SK-N-SH (cell line): ENCODE results near the gene NUP50. TPM values are rescaled to one million over a fixed set of nuclear protein-coding genes. Genes with fewer than 3 reads are reported as not detected.

ENCODE experiments used
- CTCF ChIA-PET: fragments of 300-600, 350-600 bp; formaldehyde crosslinking; extraction: SDS; loops from one replicate; lab custom pipeline; 2021; lab: Yijun Ruan, JAX
- POLR2A ChIA-PET: fragments of 350-600 bp; sonication (Branson Sonifier 250); formaldehyde crosslinking; extraction: SDS; loops from one replicate; lab custom pipeline; 2020; ENCODE audit warnings: antibody characterized with exemption, inconsistent platforms; lab: Yijun Ruan, JAX
- DNase-seq: peaks from one replicate; pipeline ENCODE4 v3.0.0; 2012
- H2AFZ ChIP-seq: fragments of 200-600 bp; sonication (generic); 2 replicates; pipeline ENCODE4 v1.8.1; 2016; ENCODE audit warnings: antibody characterized with exemption, mild to moderate bottlenecking, low read depth
- H3F3A ChIP-seq: fragments of 200-600 bp; sonication (generic); replicated peaks from 2 replicates; pipeline ENCODE3; 2016; ENCODE audit warnings: antibody characterized with exemption, mild to moderate bottlenecking; ENCODE audit not compliant: insufficient read depth
- H3K27ac ChIP-seq, 2 experiments: fragments of 200-500 bp in 1 of 2; fragments of 200-600 bp in 1 of 2; sonication (Bioruptor generic) in 1 of 2; sonication (generic), shearing (Covaris generic) in 1 of 2; 2 replicates each; pipeline versions ENCODE4 v1.5.1 to v1.6.1; 2014 to 2016; ENCODE audit warnings: low read depth in 2 of 2, inconsistent platforms in 1 of 2, low read length in 1 of 2, mild to moderate bottlenecking in 1 of 2, mixed read lengths in 1 of 2
- H3K27me3 ChIP-seq: fragments of 200-600 bp; sonication (generic), shearing (Covaris generic); 2 replicates; pipeline ENCODE4 v1.6.1; 2016; ENCODE audit warnings: mixed run types; ENCODE audit not compliant: insufficient read depth
- H3K36me3 ChIP-seq, 2 experiments: fragments of 200-500 bp in 1 of 2; fragments of 200-600 bp in 1 of 2; sonication (Bioruptor generic) in 1 of 2; sonication (generic) in 1 of 2; replicated peaks in 1 of 2; 2 replicates each; pipeline versions ENCODE3 to v1.5.1; 2014 to 2016; ENCODE audit warnings: low read length in 1 of 2, mild to moderate bottlenecking in 1 of 2; ENCODE audit not compliant: insufficient read depth in 2 of 2, control insufficient read depth in 1 of 2
- H3K4me1 ChIP-seq, 2 experiments: fragments of 200-500 bp in 1 of 2; fragments of 200-600 bp in 1 of 2; sonication (Bioruptor generic) in 1 of 2; sonication (generic), shearing (Covaris generic) in 1 of 2; 2 replicates each; pipeline versions ENCODE4 v1.5.1 to v1.6.1; 2014 to 2016; ENCODE audit warnings: low read depth in 1 of 2, low read length in 1 of 2, mixed run types in 1 of 2; ENCODE audit not compliant: insufficient read depth in 2 of 2, control insufficient read depth in 1 of 2
- H3K4me2 ChIP-seq: fragments of 200-600 bp; sonication (generic), shearing (Covaris generic); 2 replicates; pipeline ENCODE4 v1.6.1; 2017; ENCODE audit warnings: mixed run types
- H3K4me3 ChIP-seq, 2 experiments: fragments of 200-500 bp in 1 of 2; fragments of 200-600 bp in 1 of 2; sonication (Bioruptor generic) in 1 of 2; sonication (generic), shearing (Covaris generic) in 1 of 2; 2 replicates each; pipeline versions ENCODE4 v1.5.1 to v1.8.1; 2014 to 2016; ENCODE audit warnings: low read depth in 2 of 2, inconsistent platforms in 1 of 2, low read length in 1 of 2, mild to moderate bottlenecking in 1 of 2, mixed read lengths in 1 of 2, moderate library complexity in 1 of 2
- H3K79me2 ChIP-seq: fragments of 200-600 bp; sonication (generic); 2 replicates; pipeline ENCODE4 v1.8.1; 2017; ENCODE audit warnings: mild to moderate bottlenecking; ENCODE audit not compliant: insufficient read depth
- H3K9ac ChIP-seq: fragments of 200-600 bp; sonication (generic); 2 replicates; pipeline ENCODE4 v1.6.1; 2017; ENCODE audit warnings: mixed run types
- H3K9me2 ChIP-seq: fragments of 200-600 bp; sonication (generic); 2 replicates; pipeline ENCODE4 v1.6.1; 2017; ENCODE audit warnings: mixed run types
- H3K9me3 ChIP-seq: fragments of 200-600 bp; sonication (generic); 2 replicates; pipeline ENCODE4 v1.6.1; 2017; ENCODE audit warnings: mixed run types, mild to moderate bottlenecking, moderate library complexity
- H4K20me1 ChIP-seq: fragments of 200-600 bp; sonication (generic); 2 replicates; pipeline ENCODE4 v1.6.1; 2017; ENCODE audit warnings: mild to moderate bottlenecking, mixed run types; ENCODE audit not compliant: insufficient read depth
- CHD2 ChIP-seq: fragments of 150-350 bp; IDR thresholded peaks from 2 replicates; pipeline ENCODE4 v1.6.1; 2018; ENCODE audit warnings: low read length; ENCODE audit not compliant: partially characterized antibody
- EZH2phosphoT487 ChIP-seq: fragments of 200-600 bp; sonication (generic); IDR thresholded peaks from 2 replicates; pipeline ENCODE4 v1.6.1; 2017; ENCODE audit warnings: low read depth, mixed run types, mild to moderate bottlenecking, antibody characterized with exemption, moderate library complexity, borderline replicate concordance
- FOSL2 ChIP-seq: IDR thresholded peaks from 2 replicates; pipeline ENCODE4 v1.4.0; 2012; ENCODE audit warnings: low read depth, mild to moderate bottlenecking, moderate library complexity, borderline replicate concordance
- FOXJ3 ChIP-seq: sonication (generic); formaldehyde crosslinking; IDR thresholded peaks from 2 replicates; pipeline ENCODE4 v1.5.1; 2020; ENCODE audit warnings: mild to moderate bottlenecking, missing genetic modification reagents
- FOXM1 ChIP-seq: IDR thresholded peaks from 2 replicates; pipeline ENCODE4 v1.4.0; 2012; ENCODE audit warnings: low read depth, mild to moderate bottlenecking
- IRF3 ChIP-seq: fragments of 150-350 bp; IDR thresholded peaks from 2 replicates; pipeline ENCODE4 v1.6.1; 2016; ENCODE audit warnings: mild to moderate bottlenecking, low read depth, low read length
- JUND ChIP-seq: IDR thresholded peaks from 2 replicates; pipeline ENCODE4 v1.4.0; 2012
- MXI1 ChIP-seq: IDR thresholded peaks from 2 replicates; pipeline ENCODE4 v1.6.1; 2012; ENCODE audit warnings: mild to moderate bottlenecking, low read depth, low read length, improper control_type of control experiment
- RAD21 ChIP-seq: IDR thresholded peaks from 2 replicates; pipeline ENCODE4 v1.6.1; 2012; ENCODE audit warnings: mild to moderate bottlenecking, low read length
- RCOR1 ChIP-seq: fragments of 150-350 bp; IDR thresholded peaks from 2 replicates; pipeline ENCODE4 v1.6.1; 2017; ENCODE audit warnings: antibody characterized with exemption, low read length
- RFX5 ChIP-seq: IDR thresholded peaks from 2 replicates; pipeline ENCODE4 v1.6.1; 2012; ENCODE audit warnings: mild to moderate bottlenecking, improper control_type of control experiment, low read length
- SIN3A ChIP-seq: IDR thresholded peaks from 2 replicates; pipeline ENCODE4 v1.6.1; 2012; ENCODE audit warnings: low read depth, mild to moderate bottlenecking, low read length, moderate library complexity, borderline replicate concordance
- SMC3 ChIP-seq: IDR thresholded peaks from 2 replicates; pipeline ENCODE4 v1.6.1; 2012; ENCODE audit warnings: low read depth, low read length, improper control_type of control experiment
- TAF1 ChIP-seq: IDR thresholded peaks from 2 replicates; pipeline ENCODE4 v1.6.1; 2012; ENCODE audit warnings: low read depth, mild to moderate bottlenecking, low read length, moderate library complexity, borderline replicate concordance
- TCF12 ChIP-seq: IDR thresholded peaks from 2 replicates; pipeline ENCODE4 v1.4.0; 2012
- USF1 ChIP-seq: IDR thresholded peaks from 2 replicates; pipeline ENCODE4 v1.4.0; 2012; ENCODE audit warnings: low read depth, borderline replicate concordance
- WGBS: methylation state at CpG from one replicate; pipeline ENCODE4 v1.1.6; 2017; ENCODE audit warnings: low lambda C conversion rate; 5-methylcytosine and 5-hydroxymethylcytosine counted together
- polyA plus RNA-seq, 3 experiments: library from polyadenylated mRNA; depleted of rRNA; stranded (reverse); fragments of >200 nt; gene quantifications; 2 replicates each; pipeline ENCODE4 v1.2.3, GENCODE V29; 2012
- TF ChIP-seq, protein P1 (sequence below): IDR thresholded peaks from 2 replicates; pipeline ENCODE4 v1.6.1; 2012; ENCODE audit warnings: mild to moderate bottlenecking, low read depth, low read length, moderate library complexity

Gene NUP50
- polyA plus RNA-seq, 1 of the 3 experiments (the other 2 are of a cell fraction), result 4.7 TPM

- WGBS, result 95% methylated on average over 11 of the region's 17 CpGs
- DNase-seq, result no peak
- H3K36me3 ChIP-seq, result peaks cover 3 to 40% of the 10 kb centered on the region in 2 experiments
- H3K4me3 ChIP-seq, result no peak overlapping the region
- no peaks in the 10 kb centered on the region for H3K9me3 ChIP-seq
- H3F3A ChIP-seq, result no peaks in the 10 kb centered on the region
- H3K9me2 ChIP-seq, result no peaks in the 10 kb centered on the region
- no peak overlapping the region for H3K4me2 ChIP-seq
- TF ChIP-seq JUND, result no peak
- no peak for TF ChIP-seq USF1
- TF ChIP-seq TCF12, result no peak
- TF ChIP-seq, protein P1, sequence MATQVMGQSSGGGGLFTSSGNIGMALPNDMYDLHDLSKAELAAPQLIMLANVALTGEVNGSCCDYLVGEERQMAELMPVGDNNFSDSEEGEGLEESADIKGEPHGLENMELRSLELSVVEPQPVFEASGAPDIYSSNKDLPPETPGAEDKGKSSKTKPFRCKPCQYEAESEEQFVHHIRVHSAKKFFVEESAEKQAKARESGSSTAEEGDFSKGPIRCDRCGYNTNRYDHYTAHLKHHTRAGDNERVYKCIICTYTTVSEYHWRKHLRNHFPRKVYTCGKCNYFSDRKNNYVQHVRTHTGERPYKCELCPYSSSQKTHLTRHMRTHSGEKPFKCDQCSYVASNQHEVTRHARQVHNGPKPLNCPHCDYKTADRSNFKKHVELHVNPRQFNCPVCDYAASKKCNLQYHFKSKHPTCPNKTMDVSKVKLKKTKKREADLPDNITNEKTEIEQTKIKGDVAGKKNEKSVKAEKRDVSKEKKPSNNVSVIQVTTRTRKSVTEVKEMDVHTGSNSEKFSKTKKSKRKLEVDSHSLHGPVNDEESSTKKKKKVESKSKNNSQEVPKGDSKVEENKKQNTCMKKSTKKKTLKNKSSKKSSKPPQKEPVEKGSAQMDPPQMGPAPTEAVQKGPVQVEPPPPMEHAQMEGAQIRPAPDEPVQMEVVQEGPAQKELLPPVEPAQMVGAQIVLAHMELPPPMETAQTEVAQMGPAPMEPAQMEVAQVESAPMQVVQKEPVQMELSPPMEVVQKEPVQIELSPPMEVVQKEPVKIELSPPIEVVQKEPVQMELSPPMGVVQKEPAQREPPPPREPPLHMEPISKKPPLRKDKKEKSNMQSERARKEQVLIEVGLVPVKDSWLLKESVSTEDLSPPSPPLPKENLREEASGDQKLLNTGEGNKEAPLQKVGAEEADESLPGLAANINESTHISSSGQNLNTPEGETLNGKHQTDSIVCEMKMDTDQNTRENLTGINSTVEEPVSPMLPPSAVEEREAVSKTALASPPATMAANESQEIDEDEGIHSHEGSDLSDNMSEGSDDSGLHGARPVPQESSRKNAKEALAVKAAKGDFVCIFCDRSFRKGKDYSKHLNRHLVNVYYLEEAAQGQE, result no peak
- TF ChIP-seq FOXJ3 (CRISPR knock-in tag), result no peak
- TF ChIP-seq MXI1, result no peak
- no peak for TF ChIP-seq RAD21
- TF ChIP-seq RCOR1, result no peak
- no peak for TF ChIP-seq IRF3
- TF ChIP-seq TAF1, result no peak
- no peak for TF ChIP-seq FOXM1
- no peak for TF ChIP-seq CHD2
- no peak for TF ChIP-seq FOSL2
- TF ChIP-seq SIN3A, result no peak
- no peak for TF ChIP-seq RFX5
- no peak for TF ChIP-seq EZH2phosphoT487
- TF ChIP-seq SMC3, result no peak
- TF ChIP-seq, all 33 proteins: peak for 0
- Histone ChIP-seq H3K27me3 (no peaks in the 10 kb centered on the region), H3K27ac (no peak overlapping the region), H3K79me2 (no peaks in the 10 kb centered on the region), H3K4me1 (no peaks in the 10 kb centered on the region; a peak in 1 of 4 replicates), H2AFZ (no peak overlapping the region), H3K9ac (no peak overlapping the region), H4K20me1 (no peaks in the 10 kb centered on the region)
- ChIA-PET POLR2A (no interaction called here), CTCF (no interaction called here)
Observed at GRCh38 chr22:45194686-45195085, 31.0 kb downstream of the NUP50 start.
